ENCODE measurements around the gene TBC1D17. TPM values are rescaled to one million over a fixed set of nuclear protein-coding genes. Genes with fewer than 3 reads are reported as not detected.
"Not testable (repeated sequence)": the region's sequence is repeated elsewhere in the genome, so short reads cannot be mapped to it uniquely, and the experiment has no call there.

TBC1D17 gene
- polyA plus RNA-seq, 1 experiment, result 15.6 TPM

DNA sequence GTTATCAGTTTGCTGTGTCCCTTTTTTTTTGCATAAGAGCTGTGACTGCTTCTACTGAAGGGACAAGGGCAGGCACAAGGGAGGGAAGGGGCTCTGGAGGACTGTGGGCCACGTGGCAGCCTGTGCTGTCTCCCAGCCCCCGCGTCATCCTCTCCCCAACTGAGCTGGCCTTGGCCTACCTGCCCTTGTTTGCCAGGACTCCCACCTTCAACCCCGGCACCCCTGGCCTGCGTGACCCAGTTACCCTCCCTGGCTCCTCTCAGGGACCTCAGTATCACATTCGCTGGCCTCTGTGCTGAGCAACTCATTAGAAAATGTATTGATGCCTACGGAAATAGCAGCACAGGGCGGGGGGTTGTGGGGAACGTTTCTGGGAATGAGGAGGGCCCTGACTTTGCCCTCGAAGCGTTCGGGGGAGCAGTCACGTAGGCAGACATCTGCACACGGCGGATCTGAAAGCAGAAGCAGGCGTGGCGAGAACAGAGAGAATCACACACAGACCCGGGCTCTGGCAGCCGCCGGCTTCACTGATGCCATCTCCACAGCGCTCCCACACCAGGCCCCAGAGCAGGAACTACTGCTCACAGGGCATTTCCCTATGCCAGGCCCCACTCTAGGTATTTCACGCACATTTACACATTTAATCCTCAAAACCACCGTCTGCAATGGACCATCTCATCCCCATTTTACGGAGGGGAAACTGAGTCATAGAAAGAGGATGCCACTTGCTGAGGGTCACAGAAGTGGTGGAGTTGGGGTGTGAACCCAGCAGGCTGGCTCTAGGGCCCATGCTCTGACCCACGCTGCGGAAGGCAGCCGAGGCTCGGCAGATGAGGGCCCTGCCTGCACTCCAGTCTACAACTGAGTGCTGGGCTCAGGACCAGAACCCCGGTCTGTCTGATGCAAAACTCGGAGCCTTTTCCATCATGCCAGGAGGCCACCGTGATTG is 45.8 kb downstream of the TBC1D17 start:
- CTCF ChIA-PET, result no interaction called here
- no peak for DNase-seq (ENCODE audit: low read depth, low spot score)

DNA sequence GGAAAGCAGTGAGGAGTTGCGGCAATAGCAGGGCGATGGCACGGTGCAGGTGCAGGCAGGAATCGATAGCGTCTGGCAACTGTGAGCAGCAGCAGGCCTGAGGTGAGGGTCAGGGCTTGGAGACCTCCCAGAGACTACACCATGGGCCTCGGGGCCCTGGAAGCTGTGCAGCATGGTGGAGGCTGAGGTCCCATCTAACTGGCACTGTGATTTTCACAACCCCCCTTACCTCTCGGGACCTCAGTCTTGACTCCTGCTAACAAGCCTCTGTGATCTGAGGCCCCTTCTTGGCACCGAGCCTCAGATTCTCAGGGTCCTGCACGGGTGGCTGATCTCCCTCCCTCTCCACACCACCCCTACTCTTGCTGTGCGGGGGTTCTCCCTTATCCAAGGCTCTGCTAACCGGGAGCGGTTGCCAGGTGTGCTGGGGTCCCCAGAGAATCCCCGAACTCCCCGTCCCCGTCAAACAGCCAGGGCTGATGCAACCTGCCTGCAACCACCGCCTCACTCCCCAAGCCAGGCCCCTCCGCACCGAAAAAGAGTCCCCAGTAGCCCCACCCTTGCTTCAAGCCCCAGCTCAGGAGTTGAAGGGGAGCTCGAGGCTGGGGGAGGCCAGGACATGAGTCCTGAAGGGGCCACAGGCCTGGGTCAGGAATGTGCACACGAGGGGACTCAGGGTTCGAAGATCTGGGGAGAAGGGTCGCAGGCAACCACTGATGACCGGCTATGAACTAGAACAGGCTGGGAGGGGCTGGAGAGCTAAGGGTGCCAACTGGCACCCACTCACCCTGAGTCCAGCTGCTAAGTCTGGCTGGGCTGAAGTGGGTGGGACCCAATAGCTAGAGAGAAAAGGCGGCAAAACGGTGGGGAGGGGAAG is 46.7 kb downstream of the TBC1D17 start:
- no peak for DNase-seq (ENCODE audit: low read depth, low spot score)
- peak overlapping the region; percentile 39 for H3K27ac ChIP-seq (ENCODE audit: low read depth, low read length)

More for the DNA sequence above, 45.8 kb downstream of the TBC1D17 start:
- no peaks in the 10 kb centered on the region for H3K27me3 ChIP-seq (ENCODE audit: control insufficient read depth, insufficient read depth, low read length)
- no peaks in the 10 kb centered on the region; the same call in 1 of the 2 replicates for H3K9me3 ChIP-seq (ENCODE audit: control insufficient read depth, insufficient read depth, low read length)
- POLR2A ChIA-PET, result no interaction called here
- no peak overlapping the region for H3K27ac ChIP-seq (ENCODE audit: low read depth, low read length)
- H3K4me3 ChIP-seq (ENCODE audit: low read depth, low read length), result no peak overlapping the region
- TF ChIP-seq, protein P1, sequence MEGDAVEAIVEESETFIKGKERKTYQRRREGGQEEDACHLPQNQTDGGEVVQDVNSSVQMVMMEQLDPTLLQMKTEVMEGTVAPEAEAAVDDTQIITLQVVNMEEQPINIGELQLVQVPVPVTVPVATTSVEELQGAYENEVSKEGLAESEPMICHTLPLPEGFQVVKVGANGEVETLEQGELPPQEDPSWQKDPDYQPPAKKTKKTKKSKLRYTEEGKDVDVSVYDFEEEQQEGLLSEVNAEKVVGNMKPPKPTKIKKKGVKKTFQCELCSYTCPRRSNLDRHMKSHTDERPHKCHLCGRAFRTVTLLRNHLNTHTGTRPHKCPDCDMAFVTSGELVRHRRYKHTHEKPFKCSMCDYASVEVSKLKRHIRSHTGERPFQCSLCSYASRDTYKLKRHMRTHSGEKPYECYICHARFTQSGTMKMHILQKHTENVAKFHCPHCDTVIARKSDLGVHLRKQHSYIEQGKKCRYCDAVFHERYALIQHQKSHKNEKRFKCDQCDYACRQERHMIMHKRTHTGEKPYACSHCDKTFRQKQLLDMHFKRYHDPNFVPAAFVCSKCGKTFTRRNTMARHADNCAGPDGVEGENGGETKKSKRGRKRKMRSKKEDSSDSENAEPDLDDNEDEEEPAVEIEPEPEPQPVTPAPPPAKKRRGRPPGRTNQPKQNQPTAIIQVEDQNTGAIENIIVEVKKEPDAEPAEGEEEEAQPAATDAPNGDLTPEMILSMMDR (IDR thresholded peaks at IDR 0.05; ENCODE audit: low read depth, low read length), result no peak

DNA sequence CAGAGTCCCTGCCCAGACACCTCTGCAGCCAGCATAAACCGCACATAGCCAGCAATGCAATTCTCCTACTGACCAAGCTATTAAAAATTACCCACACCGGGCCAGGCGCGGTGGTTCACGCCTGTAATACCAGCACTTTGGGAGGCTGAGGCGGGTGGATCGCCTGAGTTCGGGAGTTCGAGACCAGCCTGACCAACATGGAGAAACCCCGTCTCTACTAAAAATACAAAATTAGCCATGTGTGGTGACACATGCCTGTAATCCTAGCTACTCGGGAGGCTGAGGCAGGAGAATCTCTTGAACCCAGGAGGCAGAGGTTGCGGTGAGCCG is 47.3 kb downstream of the TBC1D17 start:
- POLR2A ChIA-PET; H3K27ac ChIP-seq (ENCODE audit: low read depth, low read length); H3K4me3 ChIP-seq (ENCODE audit: low read depth, low read length); H3K27me3 ChIP-seq (ENCODE audit: control insufficient read depth, insufficient read depth, low read length); H3K9me3 ChIP-seq (ENCODE audit: control insufficient read depth, insufficient read depth, low read length); DNase-seq (ENCODE audit: low read depth, low spot score); CTCF ChIA-PET: not testable (repeated sequence)

More for the DNA sequence above, 46.7 kb downstream of the TBC1D17 start:
- ChIA-PET CTCF (no interaction called here), POLR2A (no interaction called here)
- H3K27me3 ChIP-seq (ENCODE audit: control insufficient read depth, insufficient read depth, low read length), result no peaks in the 10 kb centered on the region
- H3K9me3 ChIP-seq (ENCODE audit: control insufficient read depth, insufficient read depth, low read length), result peaks cover 5% of the 10 kb centered on the region; the same call in 1 of the 2 replicates
- no peak overlapping the region for H3K4me3 ChIP-seq (ENCODE audit: low read depth, low read length)
- TF ChIP-seq, protein P1 (IDR thresholded peaks at IDR 0.05; ENCODE audit: low read depth, low read length), result no peak

- no peak overlapping the region for H3K4me3 ChIP-seq (ENCODE audit: low read depth, low read length)
- peaks cover 5% of the 10 kb centered on the region; the same call in 1 of the 2 replicates for H3K9me3 ChIP-seq (ENCODE audit: control insufficient read depth, insufficient read depth, low read length)
- ChIA-PET CTCF (no interaction called here), POLR2A (no interaction called here)
- TF ChIP-seq, protein P1 (IDR thresholded peaks at IDR 0.05; ENCODE audit: low read depth, low read length), result no peak
- H3K27me3 ChIP-seq (ENCODE audit: control insufficient read depth, insufficient read depth, low read length), result no peaks in the 10 kb centered on the region
- H3K27ac ChIP-seq (ENCODE audit: low read depth, low read length), result no peak overlapping the region
- no peak for DNase-seq (ENCODE audit: low read depth, low spot score)
Measured at GRCh38 chr19:49925486-49925885, 48.0 kb downstream of the TBC1D17 start.

GRCh38 chr19:49926515-49926914 is 49.0 kb downstream of the TBC1D17 start:
- Histone ChIP-seq H3K9me3 (ENCODE audit: control insufficient read depth, insufficient read depth, low read length) (peaks cover 5% of the 10 kb centered on the region; the same call in 1 of the 2 replicates), H3K27me3 (ENCODE audit: control insufficient read depth, insufficient read depth, low read length) (no peaks in the 10 kb centered on the region), H3K4me3 (ENCODE audit: low read depth, low read length) (no peak overlapping the region), H3K27ac (ENCODE audit: low read depth, low read length) (no peak overlapping the region)
- ChIA-PET CTCF (interaction anchor here (0.7 kb wide), 1 partner anchor 12 kb away, joined by 4 read pairs; no protein-coding TSS in a partner anchor), POLR2A (no interaction called here)
- TF ChIP-seq, protein P1 (IDR thresholded peaks at IDR 0.05; ENCODE audit: low read depth, low read length), result no peak
- DNase-seq (ENCODE audit: low read depth, low spot score), result no peak

Data from AG04450 (cell line).